Loucy (cell line): Measurements from ENCODE around the gene FAT2.

Source experiments
- H2AFZ ChIP-seq: fragments of 200-600 bp; sonication (generic); 2 replicates; pipeline ENCODE4 v1.6.0; 2016; ENCODE audit warnings: antibody characterized with exemption, mild to moderate bottlenecking, low read length, moderate library complexity
- H3F3A ChIP-seq: fragments of 200-600 bp; 2 replicates; pipeline ENCODE4 v1.6.0; 2016; ENCODE audit warnings: antibody characterized with exemption, low read depth, mild to moderate bottlenecking
- H3K27me3 ChIP-seq: fragments of 200-600 bp; sonication (generic); 2 replicates; pipeline ENCODE4 v1.6.1; 2014; ENCODE audit warnings: low read length, mild to moderate bottlenecking; ENCODE audit not compliant: insufficient read depth, poor library complexity, severe bottlenecking
- H3K36me3 ChIP-seq: fragments of 200-600 bp; sonication (generic); 2 replicates; pipeline ENCODE4 v1.6.1; 2016; ENCODE audit warnings: low read length; ENCODE audit not compliant: insufficient read depth
- H3K4me1 ChIP-seq: fragments of 200-600 bp; sonication (generic); 2 replicates; pipeline ENCODE4 v1.5.1; 2014; ENCODE audit warnings: low read length, mild to moderate bottlenecking; ENCODE audit not compliant: insufficient read depth, poor library complexity, severe bottlenecking
- H3K4me2 ChIP-seq: fragments of 200-600 bp; sonication (generic); 2 replicates; pipeline ENCODE4 v1.6.0; 2014; ENCODE audit warnings: antibody characterized with exemption, low read length, low read depth, mild to moderate bottlenecking; ENCODE audit not compliant: poor library complexity, severe bottlenecking
- H3K4me3 ChIP-seq: fragments of 200-600 bp; sonication (generic); 2 replicates; pipeline ENCODE4 v1.5.1; 2014; ENCODE audit warnings: low read length, mild to moderate bottlenecking, mixed read lengths; ENCODE audit not compliant: poor library complexity, severe bottlenecking
- H3K79me2 ChIP-seq: fragments of 200-600 bp; sonication (generic); 2 replicates; pipeline ENCODE4 v1.6.1; 2014; ENCODE audit warnings: low read length; ENCODE audit not compliant: insufficient read depth
- H3K9ac ChIP-seq: fragments of 200-600 bp; sonication (generic); 2 replicates; pipeline ENCODE4 v1.6.0; 2014; ENCODE audit warnings: mild to moderate bottlenecking, low read depth, low read length, moderate library complexity; ENCODE audit not compliant: poor library complexity, severe bottlenecking
- H3K9me2 ChIP-seq: fragments of 200-600 bp; sonication (generic); replicated peaks from 2 replicates; pipeline ENCODE4 v1.6.1; 2016; ENCODE audit warnings: low read depth, low read length, mixed read lengths
- H3K9me3 ChIP-seq: fragments of 200-600 bp; sonication (generic); 2 replicates; pipeline ENCODE4 v1.6.1; 2014; ENCODE audit warnings: mild to moderate bottlenecking, antibody characterized with exemption, low read length, low read depth; ENCODE audit not compliant: insufficient read depth
- H4K20me1 ChIP-seq: fragments of 200-600 bp; sonication (generic); 2 replicates; pipeline ENCODE4 v1.6.0; 2014; ENCODE audit warnings: antibody characterized with exemption, low read length, mild to moderate bottlenecking; ENCODE audit not compliant: insufficient read depth, poor library complexity, severe bottlenecking
- EZH2phosphoT487 ChIP-seq: fragments of 200-600 bp; IDR thresholded peaks from 2 replicates; pipeline ENCODE4 v1.6.1; 2018; ENCODE audit warnings: antibody characterized with exemption, mild to moderate bottlenecking, moderate library complexity, borderline replicate concordance
- TF ChIP-seq, protein P1 (sequence below): fragments of 200-600 bp; sonication (generic); conservative IDR thresholded peaks from 2 replicates; pipeline ENCODE4 v1.5.1; 2014; ENCODE audit warnings: mild to moderate bottlenecking, antibody characterized with exemption, low read length

FAT2 gene

DNA sequence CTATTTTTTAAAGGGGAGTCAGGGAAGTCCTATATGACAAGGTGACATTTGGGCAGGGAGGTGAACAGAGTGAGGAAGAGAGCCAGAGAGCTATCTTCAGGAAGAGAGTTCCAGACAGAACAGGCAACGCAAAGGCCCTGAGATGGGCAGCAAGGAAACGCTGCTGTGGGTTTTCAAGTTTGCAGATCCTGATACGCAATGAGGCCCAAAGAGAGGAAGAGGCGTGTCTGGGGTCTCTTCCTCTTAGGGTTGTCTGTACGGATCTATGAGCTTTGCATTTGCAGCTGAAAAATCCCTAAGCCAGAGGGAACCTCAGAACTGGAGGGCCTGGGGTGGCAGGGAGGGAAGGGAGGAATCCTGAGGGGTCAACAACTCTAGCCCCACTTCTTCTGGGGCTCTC lies 13.6 kb downstream of the FAT2 start:
- Histone ChIP-seq H3K27me3 (no peaks in the 10 kb centered on the region), H3K4me1 (no peaks in the 10 kb centered on the region), H3K9ac (no peak overlapping the region), H3K36me3 (no peaks in the 10 kb centered on the region), H3F3A (no peaks in the 10 kb centered on the region), H2AFZ (no peak overlapping the region), H3K9me3 (no peaks in the 10 kb centered on the region), H3K9me2 (no peaks in the 10 kb centered on the region), H3K4me2 (no peak overlapping the region), H3K79me2 (no peaks in the 10 kb centered on the region), H4K20me1 (no peaks in the 10 kb centered on the region), H3K4me3 (no peak overlapping the region)
- no peak for TF ChIP-seq EZH2phosphoT487
- TF ChIP-seq, protein P1, sequence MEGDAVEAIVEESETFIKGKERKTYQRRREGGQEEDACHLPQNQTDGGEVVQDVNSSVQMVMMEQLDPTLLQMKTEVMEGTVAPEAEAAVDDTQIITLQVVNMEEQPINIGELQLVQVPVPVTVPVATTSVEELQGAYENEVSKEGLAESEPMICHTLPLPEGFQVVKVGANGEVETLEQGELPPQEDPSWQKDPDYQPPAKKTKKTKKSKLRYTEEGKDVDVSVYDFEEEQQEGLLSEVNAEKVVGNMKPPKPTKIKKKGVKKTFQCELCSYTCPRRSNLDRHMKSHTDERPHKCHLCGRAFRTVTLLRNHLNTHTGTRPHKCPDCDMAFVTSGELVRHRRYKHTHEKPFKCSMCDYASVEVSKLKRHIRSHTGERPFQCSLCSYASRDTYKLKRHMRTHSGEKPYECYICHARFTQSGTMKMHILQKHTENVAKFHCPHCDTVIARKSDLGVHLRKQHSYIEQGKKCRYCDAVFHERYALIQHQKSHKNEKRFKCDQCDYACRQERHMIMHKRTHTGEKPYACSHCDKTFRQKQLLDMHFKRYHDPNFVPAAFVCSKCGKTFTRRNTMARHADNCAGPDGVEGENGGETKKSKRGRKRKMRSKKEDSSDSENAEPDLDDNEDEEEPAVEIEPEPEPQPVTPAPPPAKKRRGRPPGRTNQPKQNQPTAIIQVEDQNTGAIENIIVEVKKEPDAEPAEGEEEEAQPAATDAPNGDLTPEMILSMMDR, result no peak

DNA sequence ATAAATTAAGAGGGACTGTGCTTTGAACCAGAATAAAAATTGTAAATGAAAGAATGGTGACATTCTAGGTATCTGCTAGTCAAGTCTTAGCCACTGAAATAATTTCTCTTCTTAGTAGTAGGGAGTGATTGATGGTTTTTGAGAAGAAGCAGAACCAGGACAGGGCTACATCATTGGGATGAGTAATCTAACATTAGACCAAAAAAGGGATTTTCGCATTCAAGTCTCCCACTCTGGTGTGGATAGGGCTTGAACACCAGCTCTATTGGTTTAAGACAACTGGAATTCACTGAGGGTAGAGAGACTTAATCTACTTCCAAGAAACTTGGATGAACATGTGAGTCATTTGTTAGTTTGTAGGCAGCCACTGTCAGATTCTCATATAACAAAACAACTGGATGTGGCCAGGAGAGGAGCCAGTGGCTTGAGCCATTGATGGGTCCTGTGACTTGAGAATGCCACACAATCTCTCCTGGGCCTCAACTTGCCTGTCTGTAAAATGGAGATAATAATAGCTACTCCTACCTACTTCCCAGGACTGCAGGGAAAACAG lies 16.6 kb downstream of the FAT2 start:
- Histone ChIP-seq H3K4me1 (no peaks in the 10 kb centered on the region), H3F3A (no peaks in the 10 kb centered on the region), H3K27me3 (no peaks in the 10 kb centered on the region), H3K9me2 (no peaks in the 10 kb centered on the region), H3K9me3 (no peaks in the 10 kb centered on the region), H3K36me3 (no peaks in the 10 kb centered on the region), H3K79me2 (no peaks in the 10 kb centered on the region), H3K9ac (no peak overlapping the region), H3K4me2 (no peak overlapping the region), H3K4me3 (no peak overlapping the region), H4K20me1 (no peaks in the 10 kb centered on the region), H2AFZ (no peak overlapping the region)
- TF ChIP-seq, protein P1, result no peak
- no peak for TF ChIP-seq EZH2phosphoT487

DNA sequence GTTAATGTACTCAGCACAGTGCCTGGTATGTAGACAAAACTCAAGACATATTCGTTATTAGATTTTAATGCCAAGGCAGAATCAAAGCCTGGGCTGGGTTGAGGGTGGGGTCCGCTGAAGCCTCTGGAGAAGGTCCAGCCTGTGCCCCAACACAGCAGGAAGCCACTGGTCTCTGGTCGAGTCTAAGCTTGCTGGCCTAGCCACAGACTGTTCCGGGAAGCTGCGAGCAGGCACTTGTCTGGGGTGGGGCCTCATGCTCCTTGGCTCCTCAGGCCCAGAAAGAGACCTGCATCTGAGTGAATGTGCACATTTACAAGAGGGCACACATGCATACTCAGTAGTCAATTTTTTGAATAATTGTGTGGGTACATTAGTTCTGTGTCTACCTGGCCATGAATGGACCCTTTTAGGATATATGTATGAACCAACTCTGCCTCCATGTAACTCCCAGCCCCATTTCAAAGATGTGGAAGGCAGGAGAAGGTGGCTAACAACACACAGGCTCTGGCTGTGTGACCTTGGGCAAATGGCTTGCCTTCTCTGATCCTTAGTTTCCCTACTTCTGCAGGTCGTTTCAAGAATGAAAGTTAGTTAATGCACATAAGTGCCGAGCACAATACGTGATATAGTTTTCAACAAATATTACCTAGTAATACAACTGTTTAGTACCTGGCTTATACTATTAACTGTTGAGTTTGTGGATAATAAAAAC lies 18.3 kb downstream of the FAT2 start:
- no peak overlapping the region for H3K4me2 ChIP-seq
- TF ChIP-seq, protein P1, result no peak
- no peak for TF ChIP-seq EZH2phosphoT487
- H3K36me3 ChIP-seq, result no peaks in the 10 kb centered on the region
- H3F3A ChIP-seq, result no peaks in the 10 kb centered on the region
- no peaks in the 10 kb centered on the region for H4K20me1 ChIP-seq
- H3K4me1 ChIP-seq, result no peaks in the 10 kb centered on the region
- no peaks in the 10 kb centered on the region for H3K27me3 ChIP-seq
- H3K9me3 ChIP-seq, result no peaks in the 10 kb centered on the region
- no peak overlapping the region for H2AFZ ChIP-seq
- H3K4me3 ChIP-seq, result no peak overlapping the region
- no peaks in the 10 kb centered on the region for H3K79me2 ChIP-seq
- H3K9ac ChIP-seq, result no peak overlapping the region
- H3K9me2 ChIP-seq, result no peaks in the 10 kb centered on the region
